ENCODE data around the gene OXSR1.
A peak's percentile ranks its signal among the peaks of the same experiment; 100 is the strongest.

The OXSR1 gene

GRCh38 chr3:38164643-38164951 is 740 bp upstream of the OXSR1 start:
- Histone ChIP-seq H3K27me3 (ENCODE audit: insufficient read depth, insufficient read length) (no peaks in the 10 kb centered on the region), H3K36me3 (ENCODE audit: insufficient read depth, insufficient read length, low read length) (peaks cover 6% of the 10 kb centered on the region), H3K9ac (ENCODE audit: insufficient read length, low read depth) (peak overlapping the region; percentile 84), H3K4me1 (ENCODE audit: insufficient read depth, insufficient read length) (no peaks in the 10 kb centered on the region), H3K4me3 (ENCODE audit: insufficient read length, low read depth) (peak overlapping the region; percentile 85), H3K9me3 (ENCODE audit: insufficient read depth, low read length) (no peaks in the 10 kb centered on the region; the same call in 1 of the 2 replicates)
- TF ChIP-seq SUZ12 (IDR thresholded peaks at IDR 0.05; ENCODE audit: extremely low read depth, insufficient read depth, insufficient read length) (no peak), ZNF274 (IDR thresholded peaks at IDR 0.05; ENCODE audit: low read depth, low read length) (no peak), YY1 (IDR thresholded peaks at IDR 0.05; ENCODE audit: insufficient read depth, insufficient read length) (no peak)
- DNase-seq (ENCODE audit: low read depth, low spot score) = no peak

DNA sequence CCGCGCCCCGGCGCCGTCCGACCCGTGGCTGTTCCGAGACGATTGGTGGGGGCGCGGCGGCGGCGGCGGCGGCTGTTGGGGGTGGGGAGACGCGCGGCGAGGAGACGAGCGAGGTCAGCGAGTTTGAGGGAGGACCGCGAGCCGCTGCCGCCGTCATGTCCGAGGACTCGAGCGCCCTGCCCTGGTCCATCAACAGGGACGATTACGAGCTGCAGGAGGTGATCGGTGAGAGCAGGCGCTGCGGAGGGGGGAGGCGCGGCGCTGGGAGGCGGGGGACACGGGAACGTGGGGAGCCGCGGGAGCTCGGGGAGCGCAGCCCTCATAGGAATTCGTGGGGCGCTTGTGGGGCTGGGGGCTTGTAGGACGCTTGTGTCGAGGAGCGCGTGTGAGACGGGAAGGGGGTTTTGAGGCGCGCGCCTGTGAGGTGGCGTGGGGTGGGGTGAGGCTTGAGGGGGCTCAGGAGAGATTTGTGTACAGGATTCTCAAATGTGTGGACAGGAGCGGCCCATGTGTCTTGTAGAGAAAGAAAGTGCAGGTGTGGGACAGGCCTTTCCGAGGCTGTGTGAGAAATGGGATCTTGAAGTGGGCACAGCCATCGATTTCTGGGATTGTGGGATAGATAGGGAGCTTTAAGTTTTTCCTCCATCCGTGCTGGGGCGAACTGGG is 518 bp downstream of the OXSR1 start:
- Histone ChIP-seq H3K4me1 (ENCODE audit: insufficient read depth, insufficient read length) (no peaks in the 10 kb centered on the region), H3K9ac (ENCODE audit: insufficient read length, low read depth) (peak overlapping the region; percentile 84), H3K9me3 (ENCODE audit: insufficient read depth, low read length) (no peaks in the 10 kb centered on the region; the same call in 1 of the 2 replicates), H3K4me3 (ENCODE audit: insufficient read length, low read depth) (peak overlapping the region; percentile 85), H3K27me3 (ENCODE audit: insufficient read depth, insufficient read length) (no peaks in the 10 kb centered on the region), H3K36me3 (ENCODE audit: insufficient read depth, insufficient read length, low read length) (peaks cover 6% of the 10 kb centered on the region)
- no peak for DNase-seq (ENCODE audit: low read depth, low spot score)
- TF ChIP-seq YY1 (IDR thresholded peaks at IDR 0.05; ENCODE audit: insufficient read depth, insufficient read length) (no peak), SUZ12 (IDR thresholded peaks at IDR 0.05; ENCODE audit: extremely low read depth, insufficient read depth, insufficient read length) (no peak), ZNF274 (IDR thresholded peaks at IDR 0.05; ENCODE audit: low read depth, low read length) (no peak)

- no peaks in the 10 kb centered on the region for H3K9me3 ChIP-seq (ENCODE audit: insufficient read depth, low read length)
- H3K27me3 ChIP-seq (ENCODE audit: insufficient read depth, insufficient read length) = no peaks in the 10 kb centered on the region
- TF ChIP-seq YY1 (IDR thresholded peaks at IDR 0.05; ENCODE audit: insufficient read depth, insufficient read length) = no peak
- peaks cover 6% of the 10 kb centered on the region for H3K36me3 ChIP-seq (ENCODE audit: insufficient read depth, insufficient read length, low read length)
- DNase-seq (ENCODE audit: low read depth, low spot score) = no peak
- no peaks in the 10 kb centered on the region for H3K4me1 ChIP-seq (ENCODE audit: insufficient read depth, insufficient read length)
- no peak overlapping the region for H3K4me3 ChIP-seq (ENCODE audit: insufficient read length, low read depth)
- H3K9ac ChIP-seq (ENCODE audit: insufficient read length, low read depth) = no peak overlapping the region
Observed at GRCh38 chr3:38167591-38167990, 2.3 kb downstream of the OXSR1 start.

GRCh38 chr3:38168151-38169026 is 3.1 kb downstream of the OXSR1 start:
- Histone ChIP-seq H3K9me3 (ENCODE audit: insufficient read depth, low read length) (no peaks in the 10 kb centered on the region), H3K9ac (ENCODE audit: insufficient read length, low read depth) (no peak overlapping the region), H3K36me3 (ENCODE audit: insufficient read depth, insufficient read length, low read length) (peaks cover 6% of the 10 kb centered on the region), H3K27me3 (ENCODE audit: insufficient read depth, insufficient read length) (no peaks in the 10 kb centered on the region), H3K4me1 (ENCODE audit: insufficient read depth, insufficient read length) (no peaks in the 10 kb centered on the region), H3K4me3 (ENCODE audit: insufficient read length, low read depth) (no peak overlapping the region)
- TF ChIP-seq YY1 (IDR thresholded peaks at IDR 0.05; ENCODE audit: insufficient read depth, insufficient read length) (no peak), ZNF274 (IDR thresholded peaks at IDR 0.05; ENCODE audit: low read depth, low read length) (no peak), SUZ12 (IDR thresholded peaks at IDR 0.05; ENCODE audit: extremely low read depth, insufficient read depth, insufficient read length) (no peak)
- no peak for DNase-seq (ENCODE audit: low read depth, low spot score)

DNA sequence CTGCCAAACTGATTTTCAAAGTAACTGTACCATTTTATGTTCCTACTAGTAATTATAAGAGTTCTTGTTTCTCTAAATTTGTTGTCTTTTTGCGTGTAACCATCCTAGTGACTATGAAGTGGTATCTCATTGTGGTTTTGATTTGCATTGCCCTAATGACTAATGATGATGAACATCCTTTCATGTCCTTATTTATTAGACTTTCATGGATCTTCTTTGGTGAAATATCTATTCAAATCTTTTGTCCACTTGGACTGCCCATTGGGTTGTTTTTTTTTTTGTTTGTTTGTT is 3.6 kb downstream of the OXSR1 start:
- Histone ChIP-seq H3K4me3 (ENCODE audit: insufficient read length, low read depth) (no peak overlapping the region), H3K4me1 (ENCODE audit: insufficient read depth, insufficient read length) (no peaks in the 10 kb centered on the region)
- no peak for DNase-seq (ENCODE audit: low read depth, low spot score)

GRCh38 chr3:38170722-38171121 is 5.4 kb downstream of the OXSR1 start:
- Histone ChIP-seq H3K9me3 (ENCODE audit: insufficient read depth, low read length) (no peaks in the 10 kb centered on the region), H3K36me3 (ENCODE audit: insufficient read depth, insufficient read length, low read length) (peaks cover 6% of the 10 kb centered on the region), H3K4me3 (ENCODE audit: insufficient read length, low read depth) (no peak overlapping the region), H3K4me1 (ENCODE audit: insufficient read depth, insufficient read length) (no peaks in the 10 kb centered on the region), H3K9ac (ENCODE audit: insufficient read length, low read depth) (no peak overlapping the region), H3K27me3 (ENCODE audit: insufficient read depth, insufficient read length) (no peaks in the 10 kb centered on the region)
- DNase-seq (ENCODE audit: low read depth, low spot score) = no peak
- no peak for TF ChIP-seq YY1 (IDR thresholded peaks at IDR 0.05; ENCODE audit: insufficient read depth, insufficient read length)

More for the DNA sequence above, 3.6 kb downstream of the OXSR1 start:
- no peaks in the 10 kb centered on the region for H3K27me3 ChIP-seq (ENCODE audit: insufficient read depth, insufficient read length)
- no peak overlapping the region for H3K9ac ChIP-seq (ENCODE audit: insufficient read length, low read depth)
- TF ChIP-seq SUZ12 (IDR thresholded peaks at IDR 0.05; ENCODE audit: extremely low read depth, insufficient read depth, insufficient read length) (no peak), ZNF274 (IDR thresholded peaks at IDR 0.05; ENCODE audit: low read depth, low read length) (no peak), YY1 (IDR thresholded peaks at IDR 0.05; ENCODE audit: insufficient read depth, insufficient read length) (no peak)
- no peaks in the 10 kb centered on the region for H3K9me3 ChIP-seq (ENCODE audit: insufficient read depth, low read length)
- H3K36me3 ChIP-seq (ENCODE audit: insufficient read depth, insufficient read length, low read length) = peaks cover 6% of the 10 kb centered on the region

DNA sequence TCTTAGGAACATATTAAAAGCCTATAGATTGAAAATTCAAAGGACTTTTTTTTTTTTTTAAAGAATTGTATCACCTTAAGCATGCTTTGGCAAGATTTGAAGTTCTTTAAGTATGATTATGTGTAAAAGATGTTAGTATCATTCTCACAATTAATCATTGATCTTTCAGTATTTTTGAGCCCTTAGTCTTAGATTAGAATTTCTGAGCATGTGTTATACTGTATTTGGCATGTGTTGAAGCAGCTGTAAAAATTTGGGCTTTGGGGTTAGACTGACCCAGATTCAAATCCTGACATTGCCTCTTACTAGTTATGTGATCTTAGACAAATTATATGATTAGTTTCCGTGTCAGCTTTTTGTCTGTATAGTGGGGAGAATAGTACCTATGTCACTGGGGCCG is 6.3 kb downstream of the OXSR1 start:
- Histone ChIP-seq H3K4me1 (ENCODE audit: insufficient read depth, insufficient read length) (no peaks in the 10 kb centered on the region), H3K27me3 (ENCODE audit: insufficient read depth, insufficient read length) (no peaks in the 10 kb centered on the region), H3K36me3 (ENCODE audit: insufficient read depth, insufficient read length, low read length) (peaks cover 6% of the 10 kb centered on the region), H3K9ac (ENCODE audit: insufficient read length, low read depth) (no peak overlapping the region), H3K4me3 (ENCODE audit: insufficient read length, low read depth) (no peak overlapping the region), H3K9me3 (ENCODE audit: insufficient read depth, low read length) (no peaks in the 10 kb centered on the region)
- no peak for DNase-seq (ENCODE audit: low read depth, low spot score)
- TF ChIP-seq ZNF274 (IDR thresholded peaks at IDR 0.05; ENCODE audit: low read depth, low read length) (no peak), SUZ12 (IDR thresholded peaks at IDR 0.05; ENCODE audit: extremely low read depth, insufficient read depth, insufficient read length) (no peak), YY1 (IDR thresholded peaks at IDR 0.05; ENCODE audit: insufficient read depth, insufficient read length) (no peak)

Measured in NT2/D1 (cell line).